ENCODE measurements around the gene SUB1.

GRCh38 chr5:32595118-32595517, 9.8 kb downstream of the SUB1 start:
- TF ChIP-seq POLR2AphosphoS5 (IDR thresholded peaks at IDR 0.05; ENCODE audit: low read depth, low read length) = no peak
- no peak for TF ChIP-seq REST (IDR thresholded peaks at IDR 0.05; ENCODE audit: insufficient read depth in 1 of 2, low read depth in 2 of 2, low read length in 2 of 2)
